GM21576 (cell line): Measurements from ENCODE around the gene SMYD2.

ENCODE experiments used
- ATAC-seq: cut with Tn5 transposase; IDR thresholded peaks from one replicate; pipeline ENCODE4 v1.9.1; 2021; ENCODE audit warnings: mild to moderate bottlenecking, moderate library complexity; ENCODE audit not compliant: unreplicated experiment

Gene SMYD2

GRCh38 chr1:214354440-214355148 lies 73.6 kb downstream of the SMYD2 start:
- no peak for ATAC-seq

GRCh38 chr1:214360116-214360515 lies 79.2 kb downstream of the SMYD2 start:
- ATAC-seq, result no peak

- no peak for ATAC-seq
Measured at GRCh38 chr1:214360525-214361164, 79.7 kb downstream of the SMYD2 start.

DNA sequence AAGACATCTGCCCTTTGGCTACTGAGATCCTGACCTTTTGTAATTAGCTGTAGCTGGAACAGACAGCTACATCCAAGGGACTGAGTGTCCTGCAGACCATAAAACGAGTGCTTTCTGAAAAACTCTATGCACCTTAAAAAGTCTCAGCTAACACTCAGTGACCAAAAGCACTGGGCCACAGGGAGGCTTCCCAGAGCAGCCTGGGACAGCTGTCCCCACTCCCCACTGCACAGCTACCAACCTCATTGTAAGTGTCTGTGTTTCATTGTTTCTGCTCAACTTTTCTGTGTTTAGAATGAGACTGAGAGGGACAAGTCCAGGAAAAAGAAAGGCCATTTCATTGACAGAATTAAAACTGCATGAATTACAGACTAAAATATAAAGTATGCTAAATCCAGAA lies 80.7 kb downstream of the SMYD2 start:
- no peak for ATAC-seq

DNA sequence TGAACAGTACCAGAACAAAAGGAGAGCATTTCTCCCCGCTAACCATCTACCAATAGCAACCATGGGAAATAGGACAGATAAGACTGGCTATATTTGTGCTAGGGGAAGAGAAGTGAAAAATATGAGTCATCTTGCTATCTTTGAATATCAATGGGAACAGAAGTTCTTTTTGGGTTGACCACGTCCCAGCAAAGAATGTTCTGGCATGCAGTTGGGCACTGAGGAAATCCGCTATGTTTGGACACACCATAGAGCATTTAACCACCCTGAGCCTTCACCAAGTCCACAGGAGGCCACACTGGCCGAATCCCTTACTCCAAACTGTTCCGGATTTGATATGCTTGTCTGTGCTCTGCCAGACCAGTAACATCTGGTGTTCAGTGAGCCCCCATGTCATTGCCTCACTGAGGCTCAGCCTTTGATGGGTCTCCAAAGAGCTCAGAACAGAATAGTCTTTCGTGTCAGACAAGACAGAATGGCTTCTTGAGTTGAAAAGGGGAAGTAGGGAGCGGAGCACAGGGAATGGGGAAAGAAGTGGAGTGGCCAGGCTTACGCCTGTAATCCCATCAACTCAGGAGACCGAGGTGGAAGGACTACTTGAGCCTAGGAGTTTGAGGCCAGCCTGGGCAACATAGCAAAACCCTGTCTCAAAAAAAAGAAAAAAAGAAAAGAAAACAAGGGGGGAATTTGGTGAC lies 81.4 kb downstream of the SMYD2 start:
- no peak for ATAC-seq

GRCh38 chr1:214363386-214363785 lies 82.4 kb downstream of the SMYD2 start:
- no peak for ATAC-seq

GRCh38 chr1:214364386-214364785 lies 83.4 kb downstream of the SMYD2 start:
- ATAC-seq, result no peak

- no peak for ATAC-seq
Measured at GRCh38 chr1:214364786-214365295, 83.9 kb downstream of the SMYD2 start.

DNA sequence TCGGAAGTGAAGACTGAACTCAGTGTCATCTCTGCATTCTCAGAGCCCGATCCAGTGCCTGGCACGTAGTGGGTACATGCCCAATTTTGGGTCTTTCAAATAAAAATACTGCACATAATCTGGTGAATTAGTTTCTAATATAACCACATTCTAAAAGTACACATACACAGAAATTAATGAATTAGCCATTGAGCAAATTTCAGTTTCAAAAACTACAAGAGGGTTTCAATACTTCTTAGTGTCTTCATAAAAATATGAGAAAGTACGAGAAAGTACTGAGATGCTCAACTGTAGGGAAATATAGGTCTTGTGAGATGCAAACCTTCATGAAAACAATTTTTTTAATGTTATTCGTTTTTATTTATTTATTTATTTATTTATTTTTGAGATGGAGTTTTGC lies 86.9 kb downstream of the SMYD2 start:
- no peak for ATAC-seq

GRCh38 chr1:214369364-214369763 lies 88.4 kb downstream of the SMYD2 start:
- no peak for ATAC-seq

- ATAC-seq, result no peak
Measured at GRCh38 chr1:214370615-214371014, 89.7 kb downstream of the SMYD2 start.

DNA sequence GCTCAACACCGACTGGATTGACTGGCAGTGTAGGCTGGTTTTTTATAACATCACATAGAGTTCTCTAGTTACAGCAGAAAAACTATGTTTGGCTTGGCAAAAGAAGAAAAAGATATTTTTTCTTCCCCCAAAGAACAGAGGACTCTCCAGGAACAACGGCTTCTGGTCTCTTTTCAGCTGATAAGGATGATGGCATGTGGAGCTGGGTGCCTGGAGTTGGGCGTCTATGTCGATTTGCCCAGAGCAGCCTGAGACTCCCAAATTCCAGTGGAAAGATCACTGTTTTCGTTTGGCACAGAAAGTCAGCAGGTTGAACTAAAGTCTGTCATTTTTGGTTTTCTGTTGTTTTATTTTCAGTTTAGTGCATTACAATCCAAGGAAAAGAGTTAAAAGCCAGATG lies 91.1 kb downstream of the SMYD2 start:
- ATAC-seq, result no peak

DNA sequence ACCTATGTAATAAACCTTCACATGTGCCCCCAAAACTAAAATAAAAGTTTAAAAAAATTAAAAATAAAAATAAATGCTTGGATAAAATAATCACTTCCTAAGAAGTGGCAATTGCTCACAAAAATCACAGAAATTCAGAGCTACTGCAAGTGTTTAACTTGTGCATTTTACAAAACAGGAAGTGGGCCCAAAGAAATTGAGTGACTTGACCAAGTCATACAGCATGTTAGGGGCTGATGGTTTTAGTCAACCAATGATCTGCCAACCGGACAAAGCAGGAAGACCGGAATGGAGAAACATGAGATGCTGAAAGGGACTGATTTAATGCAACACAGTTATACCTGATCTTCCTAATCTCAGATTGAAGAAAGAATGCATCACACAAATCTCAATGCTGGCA lies 96.5 kb downstream of the SMYD2 start:
- ATAC-seq, result no peak

GRCh38 chr1:214377886-214378285 lies 96.9 kb downstream of the SMYD2 start:
- no peak for ATAC-seq

DNA sequence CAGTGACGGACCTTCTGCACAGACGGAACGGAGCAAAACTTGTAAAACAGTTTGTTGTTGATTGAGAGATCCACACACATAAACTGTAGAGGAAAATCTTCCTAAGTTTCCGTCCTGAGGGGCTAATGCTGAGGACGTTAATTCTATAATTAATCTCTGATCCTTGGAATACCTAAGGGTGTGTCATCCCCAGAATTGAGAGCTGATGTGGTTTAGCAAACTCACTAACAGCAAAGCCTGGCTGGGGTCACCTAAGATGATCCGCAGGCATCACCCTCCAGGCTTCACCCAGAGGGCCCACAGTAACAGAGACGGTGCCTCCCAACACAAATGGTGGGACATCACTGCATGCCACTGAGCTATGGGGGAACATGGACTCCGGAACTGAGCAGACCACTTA lies 97.5 kb downstream of the SMYD2 start:
- no peak for ATAC-seq

DNA sequence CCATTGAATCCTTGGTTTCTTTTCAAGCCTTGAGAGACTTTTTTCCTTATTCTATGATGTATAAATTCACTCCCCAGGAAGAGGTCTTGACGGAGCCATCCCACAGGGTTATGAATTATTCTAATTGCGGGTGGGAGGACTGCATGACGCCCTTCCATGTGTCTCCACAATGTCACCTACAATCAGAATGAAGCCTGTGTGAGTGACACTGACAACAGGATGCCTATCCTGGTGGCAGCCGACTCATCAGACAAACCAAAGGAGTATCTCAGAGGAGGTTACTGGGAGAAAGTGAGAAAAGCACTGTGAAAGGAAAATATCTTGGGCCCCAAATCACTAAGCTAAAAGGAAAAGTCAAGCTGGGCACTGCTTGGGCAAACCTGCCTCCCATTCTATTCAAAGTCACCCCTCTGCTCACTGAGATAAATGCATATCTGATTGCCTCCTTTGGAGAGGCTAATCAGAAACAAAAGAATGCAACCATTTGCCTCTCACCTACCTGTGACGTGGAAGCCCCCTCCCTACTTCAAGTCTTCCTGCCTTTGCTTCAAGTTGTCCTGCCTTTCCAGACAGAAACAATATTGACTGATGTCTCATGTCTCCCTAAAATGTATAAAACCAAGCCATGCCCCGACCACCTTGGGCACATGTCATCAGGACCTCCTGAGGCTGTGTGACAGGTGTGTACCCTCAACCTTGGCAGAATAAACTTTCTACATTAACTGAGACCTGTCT lies 98.4 kb downstream of the SMYD2 start:
- ATAC-seq, result no peak

GRCh38 chr1:214380396-214380795 lies 99.4 kb downstream of the SMYD2 start:
- ATAC-seq, result no peak

DNA sequence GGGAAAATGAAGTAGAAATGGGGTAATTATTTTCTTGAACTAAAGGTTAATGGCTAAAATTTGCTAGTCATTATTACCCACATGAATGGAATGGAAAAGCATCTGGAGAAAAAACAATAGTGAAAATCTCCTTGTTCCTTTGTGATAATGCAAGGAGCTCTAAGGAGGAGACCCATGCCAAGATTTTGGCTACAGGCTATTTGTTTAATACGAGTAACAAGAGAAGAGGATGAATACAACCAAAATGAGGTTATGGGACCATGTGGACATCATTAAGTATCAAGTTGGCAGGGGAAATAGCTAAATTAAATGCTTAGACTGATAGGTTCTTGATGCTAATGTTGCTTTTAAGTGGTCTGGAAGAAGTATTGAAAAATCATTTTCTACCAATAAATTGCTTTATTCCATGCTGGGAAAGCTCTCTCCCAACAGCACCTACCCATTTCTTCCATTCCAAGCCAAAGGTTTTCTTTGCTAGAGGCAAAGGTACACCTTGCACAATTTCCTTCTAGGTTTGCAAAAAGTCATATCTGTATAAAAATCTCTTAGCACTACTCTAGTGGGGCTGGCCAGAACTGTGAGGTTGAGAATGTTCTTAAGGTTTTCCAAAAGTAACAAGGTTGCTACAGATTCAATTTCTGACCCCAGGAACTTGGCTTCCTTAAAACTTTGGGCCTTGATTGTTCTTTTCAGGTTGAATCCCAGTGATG lies 100.2 kb downstream of the SMYD2 start:
- no peak for ATAC-seq

DNA sequence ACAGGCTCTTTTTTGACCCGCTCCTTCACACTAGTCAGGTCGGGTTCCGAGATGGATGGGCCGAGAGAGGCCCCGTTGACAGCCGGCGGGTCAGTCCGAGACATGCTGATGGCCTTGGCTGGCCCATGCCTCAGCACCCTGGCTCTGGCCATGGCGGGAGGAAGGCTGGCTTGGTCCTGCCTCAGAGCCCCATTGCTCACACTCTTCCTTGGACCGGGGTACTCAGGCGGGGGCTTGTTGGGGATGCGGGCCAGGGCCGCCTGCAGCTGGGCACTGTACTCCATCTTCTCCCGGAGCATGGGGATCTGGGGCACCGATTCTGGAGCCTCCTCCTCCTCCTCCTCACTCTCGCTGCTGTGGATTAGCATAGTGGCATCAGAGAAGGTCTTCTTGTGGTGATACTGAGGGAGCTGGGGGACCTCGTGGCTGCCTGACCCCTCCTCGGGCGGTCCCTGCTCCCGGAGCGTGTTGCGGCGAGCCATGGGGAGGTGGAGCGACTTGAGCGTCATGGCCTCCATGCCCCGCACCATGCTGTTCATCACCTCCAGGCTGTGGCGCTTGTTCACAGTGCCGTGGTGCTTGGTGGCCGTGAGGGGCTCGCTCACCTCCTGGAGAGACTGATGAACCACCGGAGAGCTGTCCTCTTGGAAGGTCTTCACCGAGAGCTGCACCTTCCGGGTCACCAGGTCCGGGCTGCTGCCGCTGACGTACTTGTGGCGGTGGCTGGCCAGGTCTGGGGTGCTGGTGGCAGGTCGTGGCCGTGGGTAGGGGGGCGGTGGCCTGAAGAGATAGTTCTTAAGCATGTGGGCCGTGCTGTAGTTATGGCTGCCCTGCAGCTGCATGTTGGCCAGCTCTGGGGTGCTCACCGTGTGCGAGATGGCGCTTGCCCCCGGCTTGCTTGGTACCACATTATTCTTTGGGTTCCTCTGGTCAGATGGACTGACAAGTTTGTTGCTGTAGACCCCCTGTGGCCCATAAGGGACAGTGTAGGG lies 102.7 kb downstream of the SMYD2 start:
- no peak for ATAC-seq
